Upper lobe of left lung (tissue), 4 donors: ENCODE measurements around the gene DNAJB6.

Source experiments
- POLR2A ChIP-seq, 4 donors: fragments of 450-650 bp; IDR thresholded peaks; one replicate each; pipeline ENCODE4 v1.5.1; 2016 to 2017; ENCODE audit warnings: antibody characterized with exemption in 4 of 4, mild to moderate bottlenecking in 2 of 4
- TF ChIP-seq, protein P1 (sequence below), 6 experiments: fragments of 450-650 bp in 4 of 6; fragments of 200-600 bp in 2 of 6; sonication (generic) in 2 of 6; IDR thresholded peaks; one replicate each; pipeline ENCODE4 v1.5.1; 2016 to 2019; ENCODE audit warnings: antibody characterized with exemption in 6 of 6

GRCh38 chr7:157445246-157445955 lies 108.6 kb downstream of the DNAJB6 start:
- TF ChIP-seq POLR2A (IDR thresholded peaks at IDR 0.05) = no peak
- TF ChIP-seq, protein P1, sequence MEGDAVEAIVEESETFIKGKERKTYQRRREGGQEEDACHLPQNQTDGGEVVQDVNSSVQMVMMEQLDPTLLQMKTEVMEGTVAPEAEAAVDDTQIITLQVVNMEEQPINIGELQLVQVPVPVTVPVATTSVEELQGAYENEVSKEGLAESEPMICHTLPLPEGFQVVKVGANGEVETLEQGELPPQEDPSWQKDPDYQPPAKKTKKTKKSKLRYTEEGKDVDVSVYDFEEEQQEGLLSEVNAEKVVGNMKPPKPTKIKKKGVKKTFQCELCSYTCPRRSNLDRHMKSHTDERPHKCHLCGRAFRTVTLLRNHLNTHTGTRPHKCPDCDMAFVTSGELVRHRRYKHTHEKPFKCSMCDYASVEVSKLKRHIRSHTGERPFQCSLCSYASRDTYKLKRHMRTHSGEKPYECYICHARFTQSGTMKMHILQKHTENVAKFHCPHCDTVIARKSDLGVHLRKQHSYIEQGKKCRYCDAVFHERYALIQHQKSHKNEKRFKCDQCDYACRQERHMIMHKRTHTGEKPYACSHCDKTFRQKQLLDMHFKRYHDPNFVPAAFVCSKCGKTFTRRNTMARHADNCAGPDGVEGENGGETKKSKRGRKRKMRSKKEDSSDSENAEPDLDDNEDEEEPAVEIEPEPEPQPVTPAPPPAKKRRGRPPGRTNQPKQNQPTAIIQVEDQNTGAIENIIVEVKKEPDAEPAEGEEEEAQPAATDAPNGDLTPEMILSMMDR (IDR thresholded peaks at IDR 0.05) = no peak
